ENCODE measurements around the gene SACM1L.
"Not testable (repeated sequence)": the region's sequence is repeated elsewhere in the genome, so short reads cannot be mapped to it uniquely, and the experiment has no call there.

SACM1L gene

DNA sequence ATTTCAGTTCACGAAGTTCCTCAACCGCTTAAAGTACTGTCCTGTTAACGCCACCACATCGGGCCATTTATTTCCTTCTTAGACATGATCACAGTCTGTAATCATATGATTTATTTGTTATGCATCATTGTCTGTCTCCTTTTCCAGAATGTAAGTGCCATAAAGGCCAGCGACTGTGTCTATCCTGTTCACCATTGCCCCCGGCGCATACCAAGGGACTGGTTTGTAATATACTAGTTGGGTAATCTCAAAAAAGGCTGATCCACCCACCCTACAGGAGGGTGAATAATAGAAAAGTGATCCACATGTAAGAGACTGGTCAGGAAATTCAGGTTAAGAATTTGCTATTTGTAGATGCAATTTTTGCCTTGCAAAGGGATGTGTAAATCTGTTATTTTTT lies 65.3 kb downstream of the SACM1L start:
- Histone ChIP-seq H3K9me3 (ENCODE audit: insufficient read depth, low read length, severe bottlenecking) (no peaks in the 10 kb centered on the region), H3K4me2 (ENCODE audit: insufficient read depth, low read length) (no peak overlapping the region), H3K27me3 (ENCODE audit: insufficient read depth, low read length, poor library complexity) (no peaks in the 10 kb centered on the region), H2AFZ (ENCODE audit: low read depth, low read length) (no peak overlapping the region), H3K36me3 (ENCODE audit: insufficient read depth, low read length) (no peaks in the 10 kb centered on the region), H3K27ac (ENCODE audit: low read length) (no peak overlapping the region), H3K4me1 (ENCODE audit: insufficient read depth, low read length) (peaks cover 10% of the 10 kb centered on the region), H3K4me3 (ENCODE audit: low read depth in 1 of 2, low read length in 2 of 2) (no peak overlapping the region), H3K9ac (ENCODE audit: low read depth, low read length) (no peak overlapping the region), H4K20me1 (ENCODE audit: insufficient read depth, low read length) (no peaks in the 10 kb centered on the region), H3K79me2 (ENCODE audit: insufficient read depth, low read length) (no peaks in the 10 kb centered on the region)
- no peak for DNase-seq
- ATAC-seq (ENCODE audit: insufficient read depth, low read depth) = no peak
- no peak for TF ChIP-seq EZH2 (IDR thresholded peaks at IDR 0.05; ENCODE audit: borderline replicate concordance, low read depth, low read length, severe bottlenecking)
- TF ChIP-seq, protein P1, sequence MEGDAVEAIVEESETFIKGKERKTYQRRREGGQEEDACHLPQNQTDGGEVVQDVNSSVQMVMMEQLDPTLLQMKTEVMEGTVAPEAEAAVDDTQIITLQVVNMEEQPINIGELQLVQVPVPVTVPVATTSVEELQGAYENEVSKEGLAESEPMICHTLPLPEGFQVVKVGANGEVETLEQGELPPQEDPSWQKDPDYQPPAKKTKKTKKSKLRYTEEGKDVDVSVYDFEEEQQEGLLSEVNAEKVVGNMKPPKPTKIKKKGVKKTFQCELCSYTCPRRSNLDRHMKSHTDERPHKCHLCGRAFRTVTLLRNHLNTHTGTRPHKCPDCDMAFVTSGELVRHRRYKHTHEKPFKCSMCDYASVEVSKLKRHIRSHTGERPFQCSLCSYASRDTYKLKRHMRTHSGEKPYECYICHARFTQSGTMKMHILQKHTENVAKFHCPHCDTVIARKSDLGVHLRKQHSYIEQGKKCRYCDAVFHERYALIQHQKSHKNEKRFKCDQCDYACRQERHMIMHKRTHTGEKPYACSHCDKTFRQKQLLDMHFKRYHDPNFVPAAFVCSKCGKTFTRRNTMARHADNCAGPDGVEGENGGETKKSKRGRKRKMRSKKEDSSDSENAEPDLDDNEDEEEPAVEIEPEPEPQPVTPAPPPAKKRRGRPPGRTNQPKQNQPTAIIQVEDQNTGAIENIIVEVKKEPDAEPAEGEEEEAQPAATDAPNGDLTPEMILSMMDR (IDR thresholded peaks at IDR 0.05; ENCODE audit: borderline replicate concordance, extremely low read depth, low read length, poor library complexity, severe bottlenecking) = no peak

DNA sequence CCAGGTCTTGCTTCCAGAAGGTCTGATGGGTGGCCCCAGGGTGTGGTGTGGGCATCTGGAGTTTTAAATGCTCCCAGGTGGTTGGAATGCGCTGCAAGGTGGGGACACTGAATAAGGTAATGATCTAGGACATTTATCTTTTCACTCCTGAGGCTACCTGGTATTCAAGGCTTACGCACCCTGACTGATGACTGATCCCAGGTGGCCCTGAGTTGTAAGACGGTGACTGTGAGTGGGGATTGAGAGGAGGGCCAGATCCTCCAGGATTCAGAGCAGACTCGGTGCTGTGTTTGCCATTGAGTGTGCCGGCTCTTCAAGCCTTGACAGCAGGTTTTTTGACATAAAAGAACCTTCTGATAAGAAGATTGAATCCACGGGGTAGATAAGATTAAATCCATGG lies 66.9 kb downstream of the SACM1L start:
- Histone ChIP-seq H2AFZ (ENCODE audit: low read depth, low read length) (no peak overlapping the region), H3K79me2 (ENCODE audit: insufficient read depth, low read length) (no peaks in the 10 kb centered on the region), H4K20me1 (ENCODE audit: insufficient read depth, low read length) (no peaks in the 10 kb centered on the region), H3K27ac (ENCODE audit: low read length) (no peak overlapping the region), H3K27me3 (ENCODE audit: insufficient read depth, low read length, poor library complexity) (no peaks in the 10 kb centered on the region), H3K4me3 (ENCODE audit: low read depth in 1 of 2, low read length in 2 of 2) (no peak overlapping the region), H3K9ac (ENCODE audit: low read depth, low read length) (no peak overlapping the region), H3K4me1 (ENCODE audit: insufficient read depth, low read length) (peaks cover 10% of the 10 kb centered on the region), H3K4me2 (ENCODE audit: insufficient read depth, low read length) (no peak overlapping the region), H3K36me3 (ENCODE audit: insufficient read depth, low read length) (no peaks in the 10 kb centered on the region), H3K9me3 (ENCODE audit: insufficient read depth, low read length, severe bottlenecking) (no peaks in the 10 kb centered on the region)
- TF ChIP-seq, protein P1 (IDR thresholded peaks at IDR 0.05; ENCODE audit: borderline replicate concordance, extremely low read depth, low read length, poor library complexity, severe bottlenecking) = no peak
- TF ChIP-seq EZH2 (IDR thresholded peaks at IDR 0.05; ENCODE audit: borderline replicate concordance, low read depth, low read length, severe bottlenecking) = no peak
- no peak for DNase-seq
- no peak for ATAC-seq (ENCODE audit: insufficient read depth, low read depth)

DNA sequence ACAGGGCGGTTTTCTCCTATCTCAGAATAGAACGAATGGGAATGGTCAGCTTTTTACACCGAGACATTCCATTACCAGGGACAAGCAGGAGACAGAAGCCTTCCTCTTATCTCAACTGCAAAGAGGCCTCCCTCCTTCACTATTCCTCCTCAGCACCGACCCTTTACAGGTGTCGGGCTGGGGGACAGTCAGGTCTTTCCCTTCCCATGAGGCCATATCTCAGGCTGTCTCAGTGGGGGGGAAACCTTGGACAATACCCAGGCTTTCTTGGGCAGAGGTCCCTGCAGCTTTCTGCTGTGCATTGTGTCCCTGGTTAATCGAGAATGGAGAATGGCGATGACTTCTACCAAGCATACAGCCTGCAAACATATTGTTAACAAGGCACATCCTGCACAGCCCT lies 67.9 kb downstream of the SACM1L start:
- not testable (repeated sequence) for H3K4me2 ChIP-seq (ENCODE audit: insufficient read depth, low read length); H3K9ac ChIP-seq (ENCODE audit: low read depth, low read length); H3K4me3 ChIP-seq (ENCODE audit: low read depth in 1 of 2, low read length in 2 of 2); H3K9me3 ChIP-seq (ENCODE audit: insufficient read depth, low read length, severe bottlenecking); H4K20me1 ChIP-seq (ENCODE audit: insufficient read depth, low read length); H3K79me2 ChIP-seq (ENCODE audit: insufficient read depth, low read length); H3K27me3 ChIP-seq (ENCODE audit: insufficient read depth, low read length, poor library complexity); DNase-seq; ATAC-seq (ENCODE audit: insufficient read depth, low read depth); H3K27ac ChIP-seq (ENCODE audit: low read length); H3K36me3 ChIP-seq (ENCODE audit: insufficient read depth, low read length); H2AFZ ChIP-seq (ENCODE audit: low read depth, low read length)
- H3K4me1 ChIP-seq (ENCODE audit: insufficient read depth, low read length) = peaks cover 10% of the 10 kb centered on the region

DNA sequence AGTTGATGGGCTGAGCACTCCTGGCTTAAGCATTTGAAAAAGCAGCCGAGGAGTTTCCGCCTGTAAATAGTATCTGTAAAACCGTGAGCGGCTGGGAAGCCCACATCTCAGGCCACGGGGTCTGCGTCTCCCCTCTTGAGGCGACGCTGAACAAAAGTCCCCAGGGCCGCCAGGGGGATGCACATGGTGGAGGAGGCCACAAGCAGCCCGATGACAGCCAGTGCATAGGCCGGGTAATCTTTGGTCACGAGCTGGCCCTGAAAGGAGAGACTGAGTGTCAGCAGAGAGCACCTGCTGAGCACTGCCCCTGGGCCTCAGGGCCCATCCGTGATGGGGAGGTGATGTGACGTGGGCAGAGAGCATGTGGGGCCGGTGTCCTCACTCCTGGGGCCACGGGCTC lies 69.7 kb downstream of the SACM1L start:
- Histone ChIP-seq H3K79me2 (ENCODE audit: insufficient read depth, low read length) (no peaks in the 10 kb centered on the region), H2AFZ (ENCODE audit: low read depth, low read length) (no peak overlapping the region), H3K27me3 (ENCODE audit: insufficient read depth, low read length, poor library complexity) (no peaks in the 10 kb centered on the region), H3K4me3 (ENCODE audit: low read depth in 1 of 2, low read length in 2 of 2) (no peak overlapping the region), H3K4me1 (ENCODE audit: insufficient read depth, low read length) (peaks cover 10% of the 10 kb centered on the region), H3K36me3 (ENCODE audit: insufficient read depth, low read length) (0 out of 2 replicates have a peak, but pooled peaks cover 10% of the 10 kb centered on the region), H3K9ac (ENCODE audit: low read depth, low read length) (no peak overlapping the region), H3K9me3 (ENCODE audit: insufficient read depth, low read length, severe bottlenecking) (no peaks in the 10 kb centered on the region), H4K20me1 (ENCODE audit: insufficient read depth, low read length) (no peaks in the 10 kb centered on the region), H3K4me2 (ENCODE audit: insufficient read depth, low read length) (no peak overlapping the region), H3K27ac (ENCODE audit: low read length) (no peak overlapping the region)
- ATAC-seq (ENCODE audit: insufficient read depth, low read depth) = no peak
- TF ChIP-seq, protein P1 (IDR thresholded peaks at IDR 0.05; ENCODE audit: borderline replicate concordance, extremely low read depth, low read length, poor library complexity, severe bottlenecking) = no peak
- no peak for TF ChIP-seq EZH2 (IDR thresholded peaks at IDR 0.05; ENCODE audit: borderline replicate concordance, low read depth, low read length, severe bottlenecking)
- no peak for DNase-seq
